Central memory CD8-positive, alpha-beta T cell (primary cell): ENCODE results near the gene THUMPD1.
"Not testable (repeated sequence)": the region's sequence is repeated elsewhere in the genome, so short reads cannot be mapped to it uniquely, and the experiment has no call there.

Experiments
- ATAC-seq: fragments of 150-1000 bp; cut with Tn5 transposase; replicated peaks from 2 replicates; pipeline ENCODE4 v1.10.0; 2022; ENCODE audit warnings: mild to moderate bottlenecking, moderate FRiP score, moderate number of reproducible peaks; ENCODE audit not compliant: poor library complexity, severe bottlenecking; ENCODE audit errors: extremely low read depth
- DNase-seq, 2 donors: peaks; one replicate each; pipeline ENCODE4 v3.0.0; 2021; ENCODE audit warnings: low spot score in 2 of 2
- H3K27ac Mint-ChIP-seq: one replicate; pipeline ENCODE4 v1.8.0; 2022; ENCODE audit warnings: low read depth, mild to moderate bottlenecking, moderate library complexity, mixed read lengths
- H3K27me3 Mint-ChIP-seq: one replicate; pipeline ENCODE4 v1.8.0; 2022; ENCODE audit warnings: mixed read lengths
- H3K36me3 Mint-ChIP-seq: one replicate; pipeline ENCODE4 v1.8.0; 2022; ENCODE audit warnings: mild to moderate bottlenecking, moderate library complexity, mixed read lengths; ENCODE audit not compliant: insufficient read depth
- H3K4me1 Mint-ChIP-seq: one replicate; pipeline ENCODE4 v1.8.0; 2022; ENCODE audit warnings: mixed read lengths
- H3K4me3 Mint-ChIP-seq: one replicate; pipeline ENCODE4 v1.8.0; 2022; ENCODE audit warnings: mild to moderate bottlenecking, moderate library complexity, mixed read lengths
- H3K9me3 Mint-ChIP-seq: one replicate; pipeline ENCODE4 v1.8.0; 2022; ENCODE audit warnings: mixed read lengths

The THUMPD1 gene

GRCh38 chr16:20743591-20743990 lies 2.0 kb upstream of the THUMPD1 start:
- no peak overlapping the region for H3K27ac Mint-ChIP-seq

GRCh38 chr16:20740901-20741521 lies 607 bp downstream of the THUMPD1 start:
- H3K36me3 Mint-ChIP-seq: peaks cover 32% of the 10 kb centered on the region

More at GRCh38 chr16:20743591-20743990, 2.0 kb upstream of the THUMPD1 start:
- DNase-seq (no peak), ATAC-seq (no peak)
- H3K36me3 Mint-ChIP-seq: peaks cover 10% of the 10 kb centered on the region
- no peaks in the 10 kb centered on the region for H3K27me3 Mint-ChIP-seq
- H3K4me1 Mint-ChIP-seq: peaks cover 14% of the 10 kb centered on the region
- H3K4me3 Mint-ChIP-seq: no peak overlapping the region
- H3K9me3 Mint-ChIP-seq: peaks cover 9% of the 10 kb centered on the region

GRCh38 chr16:20740007-20740883 lies 1.4 kb downstream of the THUMPD1 start:
- ATAC-seq (no peak), DNase-seq (no peak)
- peak overlapping the region; percentile 93 for H3K27ac Mint-ChIP-seq
- peaks cover 39% of the 10 kb centered on the region for H3K36me3 Mint-ChIP-seq
- no peaks in the 10 kb centered on the region for H3K9me3 Mint-ChIP-seq
- no peaks in the 10 kb centered on the region for H3K27me3 Mint-ChIP-seq
- peaks cover 16% of the 10 kb centered on the region for H3K4me1 Mint-ChIP-seq
- H3K4me3 Mint-ChIP-seq: peak overlapping the region; percentile 92

More at GRCh38 chr16:20740901-20741521, 607 bp downstream of the THUMPD1 start:
- H3K27ac Mint-ChIP-seq: peak overlapping the region; percentile 93
- ATAC-seq (peak; percentile 87), DNase-seq (peak; percentile 84 to 88)
- peaks cover 16% of the 10 kb centered on the region for H3K4me1 Mint-ChIP-seq
- no peaks in the 10 kb centered on the region for H3K9me3 Mint-ChIP-seq
- no peaks in the 10 kb centered on the region for H3K27me3 Mint-ChIP-seq
- peak overlapping the region; percentile 92 for H3K4me3 Mint-ChIP-seq

- peaks cover 47% of the 10 kb centered on the region for H3K36me3 Mint-ChIP-seq
- no peak for ATAC-seq
Measured at GRCh38 chr16:20735490-20735889, 6.1 kb downstream of the THUMPD1 start.

GRCh38 chr16:20734782-20735181 lies 6.8 kb downstream of the THUMPD1 start:
- no peak for ATAC-seq
- Mint-ChIP-seq H3K36me3 (peaks cover 47% of the 10 kb centered on the region), H3K27ac (no peak overlapping the region), H3K9me3 (no peaks in the 10 kb centered on the region), H3K4me3 (no peak overlapping the region), H3K4me1 (peaks cover 7% of the 10 kb centered on the region), H3K27me3 (no peaks in the 10 kb centered on the region)
- no peak for DNase-seq

More at GRCh38 chr16:20735490-20735889, 6.1 kb downstream of the THUMPD1 start:
- Mint-ChIP-seq H3K4me3 (no peak overlapping the region), H3K27me3 (no peaks in the 10 kb centered on the region), H3K9me3 (no peaks in the 10 kb centered on the region), H3K4me1 (peaks cover 13% of the 10 kb centered on the region), H3K27ac (no peak overlapping the region)
- no peak for DNase-seq

- Mint-ChIP-seq H3K4me3 (no peak overlapping the region), H3K4me1 (peaks cover 7% of the 10 kb centered on the region), H3K9me3 (no peaks in the 10 kb centered on the region), H3K27ac (no peak overlapping the region), H3K27me3 (no peaks in the 10 kb centered on the region), H3K36me3 (peaks cover 47% of the 10 kb centered on the region)
- DNase-seq (no peak), ATAC-seq (no peak)
Measured at GRCh38 chr16:20734056-20734455, 7.6 kb downstream of the THUMPD1 start.

- H3K4me3 Mint-ChIP-seq: no peak overlapping the region
- H3K9me3 Mint-ChIP-seq: no peaks in the 10 kb centered on the region
- peaks cover 2% of the 10 kb centered on the region for H3K36me3 Mint-ChIP-seq
- H3K27ac Mint-ChIP-seq: no peak overlapping the region
- no peaks in the 10 kb centered on the region for H3K27me3 Mint-ChIP-seq
- no peaks in the 10 kb centered on the region for H3K4me1 Mint-ChIP-seq
- DNase-seq (no peak), ATAC-seq (no peak)
Measured at GRCh38 chr16:20729141-20729540, 12.5 kb downstream of the THUMPD1 start.

GRCh38 chr16:20727181-20727580 lies 14.4 kb downstream of the THUMPD1 start:
- H3K36me3 Mint-ChIP-seq: no peaks in the 10 kb centered on the region
- H3K27me3 Mint-ChIP-seq: no peaks in the 10 kb centered on the region
- no peak overlapping the region for H3K27ac Mint-ChIP-seq
- no peak for DNase-seq
- no peak for ATAC-seq
- H3K4me3 Mint-ChIP-seq: no peak overlapping the region
- H3K4me1 Mint-ChIP-seq: no peaks in the 10 kb centered on the region
- no peaks in the 10 kb centered on the region for H3K9me3 Mint-ChIP-seq

GRCh38 chr16:20726661-20727060 lies 15.0 kb downstream of the THUMPD1 start:
- no peak overlapping the region for H3K27ac Mint-ChIP-seq
- no peaks in the 10 kb centered on the region for H3K36me3 Mint-ChIP-seq
- DNase-seq (no peak), ATAC-seq (no peak)
- H3K9me3 Mint-ChIP-seq: no peaks in the 10 kb centered on the region
- H3K4me3 Mint-ChIP-seq: no peak overlapping the region
- H3K27me3 Mint-ChIP-seq: no peaks in the 10 kb centered on the region
- no peaks in the 10 kb centered on the region for H3K4me1 Mint-ChIP-seq

GRCh38 chr16:20720251-20720650 lies 21.4 kb downstream of the THUMPD1 start:
- no peak for ATAC-seq
- no peaks in the 10 kb centered on the region for H3K9me3 Mint-ChIP-seq
- no peaks in the 10 kb centered on the region for H3K36me3 Mint-ChIP-seq
- no peak overlapping the region for H3K4me3 Mint-ChIP-seq
- H3K27ac Mint-ChIP-seq: no peak overlapping the region
- no peaks in the 10 kb centered on the region for H3K4me1 Mint-ChIP-seq
- no peak for DNase-seq
- H3K27me3 Mint-ChIP-seq: no peaks in the 10 kb centered on the region

- ATAC-seq, H3K9me3 Mint-ChIP-seq, H3K27ac Mint-ChIP-seq, H3K4me1 Mint-ChIP-seq, H3K4me3 Mint-ChIP-seq, H3K36me3 Mint-ChIP-seq, DNase-seq, H3K27me3 Mint-ChIP-seq: not testable (repeated sequence)
Measured at GRCh38 chr16:20717718-20718117, 23.9 kb downstream of the THUMPD1 start.

- Mint-ChIP-seq H3K27ac (no peak overlapping the region), H3K4me1 (no peaks in the 10 kb centered on the region), H3K36me3 (peaks cover 2% of the 10 kb centered on the region), H3K4me3 (no peak overlapping the region), H3K9me3 (no peaks in the 10 kb centered on the region), H3K27me3 (no peaks in the 10 kb centered on the region)
- ATAC-seq: no peak
- no peak for DNase-seq
Measured at GRCh38 chr16:20711277-20711911, 30.2 kb downstream of the THUMPD1 start.
